GM23248 (cell line): ENCODE results near the gene HDHD3.

Source experiments
- EZH2 ChIP-seq: fragments of 200-600 bp; sonication (generic); IDR thresholded peaks from 2 replicates; pipeline ENCODE4 v1.6.1; 2018; ENCODE audit warnings: antibody characterized with exemption, mild to moderate bottlenecking; ENCODE audit not compliant: insufficient read depth, poor library complexity, severe bottlenecking
- EZH2phosphoT487 ChIP-seq: fragments of 200-600 bp; sonication (generic); IDR thresholded peaks from 2 replicates; pipeline ENCODE4 v1.6.1; 2018; ENCODE audit warnings: antibody characterized with exemption, moderate library complexity, mild to moderate bottlenecking, low read depth; ENCODE audit not compliant: insufficient read depth

DNA sequence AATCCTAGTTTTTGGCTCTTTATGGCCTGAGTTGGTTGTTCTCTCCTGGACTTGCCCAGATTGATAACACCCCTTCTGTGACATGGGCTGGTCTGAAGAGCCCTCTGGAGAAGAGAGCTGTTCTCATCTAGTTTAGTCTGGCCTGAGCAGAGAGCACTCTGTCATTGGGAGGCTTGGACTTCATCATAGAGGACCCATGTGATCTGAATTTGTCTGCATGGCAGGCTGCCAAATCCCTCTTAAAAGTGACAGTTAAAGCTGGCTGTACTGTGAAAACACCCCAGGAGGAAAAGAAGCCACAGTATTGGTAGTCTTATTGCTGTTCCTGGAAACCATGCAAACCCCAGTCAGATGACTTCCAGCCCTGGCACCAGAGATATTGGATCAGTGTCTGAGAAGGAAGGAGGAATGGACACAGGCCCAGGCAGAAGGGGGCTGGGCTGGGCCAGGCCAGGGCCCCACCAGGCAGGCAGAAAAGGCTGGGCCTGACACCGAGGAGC, 33.0 kb downstream of the HDHD3 start:
- no peak for TF ChIP-seq EZH2
- no peak for TF ChIP-seq EZH2phosphoT487
